DLD1 (cell line): ENCODE data around the gene SRPK3.

Experiments used
- in situ Hi-C: cut with HindIII; loops from 2 replicates; pipeline ENCODE4 v1.10.0; 2017; ENCODE audit warnings: low sequenced_read_pairs

SRPK3 gene

DNA sequence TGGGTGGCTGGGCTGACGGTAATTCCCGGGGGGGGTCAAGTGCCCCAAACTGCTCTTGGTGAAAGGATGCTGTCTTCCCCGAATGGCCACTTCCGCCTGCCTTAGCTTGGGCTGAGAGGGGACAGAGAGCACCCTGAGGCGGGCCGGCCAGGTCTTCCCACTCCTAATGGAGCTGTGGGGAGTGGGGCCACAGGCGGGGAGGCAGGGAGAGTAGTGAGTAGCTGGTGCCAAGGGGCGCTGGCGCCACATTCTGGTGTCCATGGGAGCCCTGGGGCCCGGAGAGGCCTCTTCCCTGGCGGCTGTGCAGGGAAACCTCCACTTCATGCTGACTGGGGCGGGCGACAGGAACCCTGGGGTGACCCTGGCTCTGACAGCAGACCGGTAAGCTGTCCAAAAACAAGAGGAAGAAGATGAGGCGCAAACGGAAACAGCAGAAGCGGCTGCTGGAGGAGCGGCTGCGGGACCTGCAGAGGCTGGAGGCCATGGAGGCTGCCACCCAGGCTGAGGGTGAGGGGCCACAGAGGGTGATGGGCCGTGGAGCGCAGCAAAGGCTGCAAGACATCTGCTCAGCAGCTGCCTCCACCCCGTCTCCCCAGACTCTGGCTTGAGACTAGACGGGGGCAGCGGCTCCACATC is 2.7 kb downstream of the SRPK3 start:
- in situ Hi-C loops: no loop called here

DNA sequence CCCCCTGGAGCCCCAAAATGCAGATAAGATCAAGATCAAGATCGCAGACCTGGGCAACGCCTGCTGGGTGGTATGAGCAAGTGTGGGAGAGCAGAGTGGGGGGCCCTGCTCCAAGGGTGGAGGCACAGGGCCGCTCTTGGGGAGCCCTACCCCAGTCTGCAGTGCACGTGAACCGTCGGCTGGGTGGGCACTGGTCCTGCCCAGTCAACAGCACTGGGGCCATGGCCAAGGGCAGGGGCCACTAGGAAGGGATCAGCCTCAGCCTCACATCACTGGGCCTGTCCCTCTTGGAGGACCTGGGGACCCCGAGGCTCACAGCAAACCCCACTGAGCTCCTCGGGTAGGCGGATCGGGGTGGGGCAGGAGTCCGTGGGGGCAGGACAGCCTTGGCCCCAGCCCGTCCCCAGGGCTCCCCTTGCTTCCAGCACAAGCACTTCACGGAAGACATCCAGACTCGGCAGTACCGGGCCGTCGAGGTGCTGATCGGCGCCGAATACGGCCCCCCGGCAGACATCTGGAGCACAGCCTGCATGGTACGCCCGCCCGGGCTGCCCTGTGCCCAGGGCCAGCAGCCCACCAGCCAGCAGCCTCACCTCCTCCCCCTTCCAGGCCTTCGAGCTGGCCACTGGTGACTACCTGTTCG is 3.6 kb downstream of the SRPK3 start:
- in situ Hi-C loops: no loop called here

DNA sequence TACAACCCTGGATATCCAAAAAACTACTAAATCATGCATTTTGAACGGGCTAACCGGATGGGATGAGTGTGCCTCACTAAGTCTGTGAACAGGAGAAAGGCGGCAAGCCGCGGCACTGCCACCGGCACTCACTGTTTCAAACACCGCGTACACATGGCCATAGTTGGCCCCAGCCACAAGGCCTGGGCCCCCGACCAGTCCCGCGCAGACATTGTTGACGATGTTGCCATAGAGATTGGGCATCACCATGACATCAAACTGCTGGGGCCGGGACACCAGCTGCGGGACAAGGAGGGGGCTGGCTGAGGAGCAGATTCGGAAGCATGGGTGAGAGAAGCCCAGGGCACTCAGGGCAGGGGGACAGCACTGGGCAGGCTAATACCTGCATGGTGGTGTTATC is 5.8 kb downstream of the SRPK3 start:
- in situ Hi-C loops: no loop called here

DNA sequence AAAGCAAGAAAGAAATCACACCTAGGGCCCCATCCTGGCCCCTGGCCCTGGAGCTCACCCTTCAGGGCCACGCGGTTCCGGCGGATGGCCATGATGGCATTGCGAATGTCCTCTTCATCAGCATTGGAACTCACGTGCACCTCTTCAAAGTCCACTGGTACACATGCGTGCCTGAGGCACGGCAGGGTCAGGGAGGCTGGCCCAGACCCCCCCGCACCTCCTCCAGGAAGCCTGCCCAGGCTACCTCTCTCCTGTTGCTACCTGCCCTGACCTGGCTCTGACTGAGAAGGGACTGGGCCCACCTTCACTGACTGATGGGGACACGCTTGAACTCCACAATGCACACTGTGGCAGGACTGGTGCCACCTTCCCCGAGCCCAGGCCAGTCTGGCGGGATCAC is 8.8 kb downstream of the SRPK3 start:
- in situ Hi-C loops: no loop called here

DNA sequence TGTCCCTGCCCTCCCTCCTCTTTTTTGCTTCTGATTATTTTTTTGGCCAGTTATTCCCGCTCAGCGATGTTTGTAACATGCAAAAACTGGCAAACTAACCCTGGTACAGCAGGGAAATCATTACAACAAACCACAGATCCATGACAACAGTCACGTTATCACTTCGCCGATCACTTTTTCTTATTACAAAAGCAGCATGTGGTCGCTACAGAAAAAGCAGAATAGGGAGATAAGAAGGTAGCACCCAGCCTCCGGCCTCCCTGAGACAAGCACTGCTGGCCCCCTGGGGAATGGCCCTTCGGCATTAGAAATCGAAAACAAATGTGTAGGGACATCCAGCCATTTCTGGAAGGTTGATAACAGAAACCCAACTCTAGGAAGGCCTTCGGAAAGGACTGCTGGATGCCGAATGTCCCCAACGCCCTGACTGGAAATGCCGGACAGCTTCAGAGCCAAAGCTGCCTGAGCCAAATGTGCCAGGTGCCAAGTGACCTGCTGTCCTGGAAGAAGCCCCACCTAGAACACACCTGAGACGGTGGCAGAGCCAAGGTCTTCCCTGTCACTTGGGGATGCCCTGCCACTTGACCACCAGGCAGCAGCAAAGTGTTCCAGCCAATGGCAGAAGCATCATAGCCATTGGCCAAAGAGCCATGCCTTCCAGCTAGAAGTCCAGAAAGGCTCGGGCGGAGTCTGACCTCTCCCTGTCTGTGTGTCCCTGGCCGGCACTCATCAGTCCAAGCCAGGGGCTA is 10.4 kb downstream of the SRPK3 start:
- in situ Hi-C loops: no loop called here

DNA sequence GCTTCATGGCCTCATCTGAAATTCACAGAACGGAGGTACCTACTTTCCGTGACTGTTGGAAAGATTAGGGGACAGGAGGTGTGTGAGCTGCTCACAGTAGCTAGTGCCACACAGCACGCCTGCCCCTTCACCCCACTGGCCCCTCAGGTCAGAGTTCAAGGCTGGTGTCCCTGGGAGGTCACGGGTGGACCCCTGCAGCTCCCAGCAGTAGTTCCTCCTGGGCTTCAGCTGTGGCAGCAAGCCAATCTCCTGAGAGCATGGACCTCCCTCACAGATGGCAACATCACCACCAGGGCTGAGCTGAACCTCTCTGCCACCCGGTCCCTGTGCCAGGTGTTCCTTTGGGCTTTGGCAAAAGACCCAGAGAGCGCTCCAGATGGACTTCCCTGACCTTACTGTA is 11.5 kb downstream of the SRPK3 start:
- in situ Hi-C loops: no loop called here

DNA sequence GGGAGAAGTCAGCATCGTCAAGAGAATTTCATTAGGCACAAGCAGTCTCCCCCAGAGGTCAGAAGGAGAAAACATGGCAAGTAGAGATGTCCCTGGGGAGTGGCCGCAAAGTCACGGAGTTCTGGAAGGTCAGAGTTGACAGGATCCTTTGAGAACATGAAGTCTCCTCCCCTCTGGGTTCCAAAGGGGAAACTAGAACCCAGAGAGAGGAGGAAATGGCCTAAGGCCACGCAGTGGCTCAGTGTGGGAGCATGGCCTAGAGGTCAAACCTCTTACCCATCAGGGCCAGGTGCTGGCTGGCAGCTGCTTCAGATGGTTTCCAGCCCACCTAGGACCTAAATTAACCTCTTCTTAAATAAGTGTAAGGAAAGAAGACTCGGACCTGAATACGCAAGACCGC is 12.4 kb downstream of the SRPK3 start:
- in situ Hi-C loops: no loop called here

DNA sequence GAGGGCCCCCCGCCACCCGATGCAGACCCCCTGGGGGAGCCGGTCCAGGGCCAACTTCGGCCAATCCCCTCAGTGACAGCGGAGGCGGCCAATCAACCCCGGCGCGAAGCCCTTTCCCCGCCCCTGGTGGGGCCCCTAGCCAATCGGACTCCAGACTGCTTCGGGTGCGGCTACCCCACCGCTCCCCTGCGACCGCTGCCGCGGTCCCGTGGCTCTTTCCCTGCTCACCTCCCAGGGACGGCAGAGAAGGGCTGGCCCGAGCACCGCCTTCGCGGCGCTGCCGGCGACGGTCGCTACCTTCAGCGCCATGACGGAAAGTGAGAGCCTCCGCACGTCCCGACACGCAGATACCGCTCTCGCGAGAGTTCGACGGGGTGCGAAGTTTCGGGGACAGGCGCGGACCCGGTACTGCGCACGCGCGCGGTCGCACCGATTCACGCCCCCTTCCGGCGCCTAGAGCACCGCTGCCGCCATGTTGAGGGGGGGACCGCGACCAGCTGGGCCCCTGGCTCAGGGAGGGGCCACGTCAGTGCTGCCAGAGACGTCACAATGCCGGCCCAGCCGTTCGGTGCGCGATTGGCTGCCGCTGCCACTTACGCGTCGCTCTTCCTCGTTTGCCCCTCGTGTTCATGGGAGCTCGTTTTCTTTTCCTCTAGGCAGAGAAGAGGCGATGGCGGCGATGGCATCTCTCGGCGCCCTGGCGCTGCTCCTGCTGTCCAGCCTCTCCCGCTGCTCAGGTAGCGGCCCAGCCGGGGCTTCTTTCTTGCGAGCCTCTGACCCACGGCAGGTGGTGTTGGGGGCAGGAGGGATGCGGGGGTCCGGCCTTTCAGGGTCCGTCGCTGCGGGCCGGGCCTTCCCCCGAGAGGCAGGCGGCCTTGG is 13.4 kb downstream of the SRPK3 start, which contains the start of the genes IDH3G and SSR4:
TSS of gene IDH3G (minus strand) at position 358 of the 879 bp plus-strand sequence. CDS start at position 309, 49 bp downstream.
TSS of gene SSR4 (plus strand) at position 651 of the 879 bp plus-strand sequence. CDS start at position 671, 20 bp downstream.
- in situ Hi-C loops: no loop called here

DNA sequence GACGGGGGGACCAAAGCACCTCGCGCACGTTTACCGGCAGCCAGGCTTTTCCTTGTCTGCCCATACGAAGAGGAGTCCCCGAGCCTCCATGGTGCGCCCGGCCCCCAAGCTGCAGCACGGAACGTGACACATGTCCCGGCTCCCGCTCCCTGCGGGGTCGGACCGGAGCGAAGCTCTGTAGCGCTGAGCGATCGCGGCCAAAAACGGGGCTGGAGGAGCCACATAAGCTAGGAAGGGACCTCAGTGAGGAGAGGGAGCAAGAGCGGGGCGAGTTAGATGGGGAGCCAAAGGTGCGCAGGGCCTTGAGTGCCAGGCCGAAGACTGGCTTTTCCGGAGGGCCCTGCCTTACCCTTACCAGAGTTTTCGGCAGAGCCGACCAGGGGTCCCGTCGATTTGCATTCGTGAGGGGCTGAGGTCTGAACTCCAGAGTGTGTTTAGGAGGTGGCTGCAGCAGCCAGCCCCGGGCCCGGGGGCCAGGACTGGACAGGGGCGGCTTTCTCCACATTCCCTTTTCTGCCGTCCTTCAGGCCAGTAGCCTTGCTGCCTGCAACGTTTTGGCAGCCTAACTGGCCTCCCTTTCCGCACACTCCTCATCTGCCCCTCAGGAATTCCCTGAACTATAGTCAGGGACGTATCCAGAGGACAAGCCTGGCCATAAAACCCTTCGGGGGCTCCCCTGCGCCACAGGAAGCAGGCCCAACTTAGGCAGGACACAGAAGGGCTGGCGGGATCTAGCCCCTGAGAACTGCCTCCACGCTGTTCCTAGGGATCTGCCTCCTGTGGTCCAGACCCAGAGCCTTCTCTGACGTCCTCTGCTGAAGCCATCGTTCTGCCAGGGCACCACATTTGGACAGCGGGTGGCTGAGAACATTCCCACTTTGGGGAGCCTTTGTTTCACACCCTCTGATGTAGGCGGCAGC is 14.3 kb downstream of the SRPK3 start:
- in situ Hi-C loops: no loop called here

DNA sequence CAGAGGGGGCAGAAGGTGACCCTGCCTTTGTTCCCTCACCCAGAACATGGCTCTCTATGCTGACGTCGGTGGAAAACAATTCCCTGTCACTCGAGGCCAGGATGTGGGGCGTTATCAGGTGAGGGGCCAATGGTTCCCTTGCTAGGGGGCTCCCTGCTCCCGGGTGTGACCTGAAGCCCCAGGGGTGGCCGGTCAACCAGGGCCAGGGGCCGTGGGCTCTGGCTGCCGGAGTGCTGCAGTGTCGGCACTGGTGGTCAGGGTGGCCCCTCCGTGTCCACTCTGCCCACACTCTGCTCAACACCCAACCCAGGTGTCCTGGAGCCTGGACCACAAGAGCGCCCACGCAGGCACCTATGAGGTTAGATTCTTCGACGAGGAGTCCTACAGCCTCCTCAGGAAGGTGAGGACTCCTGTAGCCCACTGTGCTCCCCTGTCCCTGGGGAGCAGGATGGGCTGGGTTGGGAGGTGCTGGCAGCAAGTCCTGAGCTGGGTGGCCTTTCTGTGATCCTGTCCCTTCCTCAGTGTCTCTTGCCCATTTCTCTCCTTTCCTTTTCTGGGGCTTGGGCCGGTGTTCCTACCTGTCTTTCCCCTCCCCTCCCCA is 16.7 kb downstream of the SRPK3 start:
- in situ Hi-C loops: no loop called here

DNA sequence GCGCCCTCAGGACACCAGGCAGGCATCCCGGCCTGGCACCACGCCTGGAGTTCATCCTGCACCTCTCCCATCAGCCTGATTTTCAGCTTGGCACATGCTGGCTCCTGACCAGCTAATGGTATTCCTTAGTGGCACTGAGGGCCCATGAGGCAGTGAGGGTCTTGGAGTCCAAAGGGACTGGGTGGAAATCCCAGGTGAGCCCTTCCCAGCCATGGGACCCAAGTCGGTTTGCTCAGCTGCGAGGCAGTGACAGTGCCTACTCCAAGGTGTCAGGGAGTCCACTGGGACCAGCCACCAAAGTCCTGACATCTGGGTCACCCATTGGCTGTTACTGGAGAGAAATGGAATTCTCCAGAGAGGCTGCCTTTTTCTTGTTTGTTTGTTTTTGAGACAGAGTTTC is 18.5 kb downstream of the SRPK3 start:
- in situ Hi-C loops: no loop called here

DNA sequence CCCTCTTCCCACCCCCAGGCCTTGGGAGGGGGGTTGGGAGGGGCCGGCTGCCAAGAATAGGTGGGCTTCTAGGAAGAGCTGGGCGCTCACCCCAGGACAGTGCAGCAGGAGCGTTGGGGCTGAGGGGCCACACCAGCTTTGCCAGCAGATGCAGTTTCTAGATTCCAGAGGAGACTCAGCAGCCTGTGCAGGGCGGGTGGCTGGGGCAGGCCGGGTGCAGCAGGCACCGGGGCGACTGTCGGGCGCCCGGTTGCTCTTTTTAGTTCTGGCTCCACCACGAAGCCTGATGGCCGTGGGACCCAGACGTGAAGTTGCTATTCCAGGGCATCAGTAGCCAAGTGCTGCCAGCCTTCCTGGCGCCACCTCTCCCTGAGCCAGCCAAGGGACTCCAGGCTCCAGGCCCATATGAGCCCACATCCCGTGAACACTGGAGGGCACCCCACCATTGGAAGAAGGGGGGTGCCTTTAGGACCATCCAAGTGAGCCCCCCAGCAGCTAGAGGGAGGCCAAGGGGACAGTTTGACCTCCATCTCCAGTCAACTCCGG is 19.4 kb downstream of the SRPK3 start:
- in situ Hi-C loops: no loop called here

DNA sequence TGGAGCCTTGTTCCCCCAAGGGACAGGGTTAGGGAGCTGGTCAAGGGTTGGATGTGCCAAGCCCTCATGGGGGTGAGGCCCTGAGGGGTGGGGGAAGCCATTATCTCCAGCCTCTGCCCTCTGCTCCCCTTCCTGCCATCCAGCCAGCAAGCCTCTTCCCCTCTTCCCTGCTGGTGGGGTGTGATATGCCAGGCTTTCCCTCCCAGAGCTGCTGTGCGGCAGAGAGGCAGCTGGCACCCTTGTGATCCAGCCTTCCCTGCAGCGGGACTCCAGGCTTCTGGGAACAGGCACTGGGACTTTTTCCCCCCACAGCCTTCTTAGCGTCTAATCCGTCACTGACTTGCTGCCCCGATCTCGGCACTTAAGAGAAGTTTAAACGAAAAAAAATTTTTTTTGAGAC is 19.9 kb downstream of the SRPK3 start:
- in situ Hi-C loops: no loop called here

DNA sequence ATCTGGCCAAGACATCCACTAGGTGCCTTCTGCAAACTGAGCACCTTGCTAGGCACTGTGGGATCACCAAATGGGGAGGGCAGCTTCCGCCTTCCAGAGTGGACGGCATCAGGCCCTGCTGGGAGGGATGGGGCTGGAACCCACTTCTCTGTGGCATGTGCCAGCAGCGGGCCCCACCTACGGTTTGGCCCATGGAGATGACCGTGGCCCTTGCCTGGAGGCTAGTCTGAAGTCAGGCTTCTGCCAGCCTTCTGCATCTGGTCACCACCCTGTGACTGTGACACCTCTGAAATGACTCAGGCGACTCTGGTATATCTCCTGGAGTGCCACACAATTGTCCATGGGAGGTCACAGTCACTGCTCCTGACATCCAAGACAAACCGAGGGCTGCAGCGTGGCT is 20.8 kb downstream of the SRPK3 start:
- in situ Hi-C loops: no loop called here

DNA sequence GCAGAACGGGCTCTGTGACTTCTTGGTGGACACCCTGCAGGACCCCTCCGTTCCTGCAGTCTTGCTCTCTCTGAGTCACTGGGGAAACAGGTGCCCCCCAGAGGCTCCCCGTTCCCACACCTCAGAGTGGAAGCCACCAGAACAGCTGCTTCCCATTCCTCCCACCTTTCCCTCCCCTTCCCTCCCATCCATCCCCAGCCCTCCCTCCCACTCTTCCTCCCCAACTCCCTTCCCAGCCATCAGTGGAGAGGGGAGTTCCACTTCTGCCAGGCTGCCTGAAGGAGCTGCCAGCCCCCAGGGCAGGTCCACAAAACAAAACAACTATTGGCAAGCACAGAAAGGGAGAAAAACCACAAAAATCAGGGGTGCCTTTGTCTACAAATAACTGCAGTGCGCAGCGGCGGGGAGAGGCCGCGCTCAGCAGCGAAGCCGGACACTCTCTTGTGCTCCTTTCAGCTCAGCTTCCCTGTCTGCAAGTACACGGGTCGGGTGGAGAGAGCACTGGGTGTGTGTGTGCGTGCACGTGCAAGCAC is 21.7 kb downstream of the SRPK3 start:
- in situ Hi-C loops: no loop called here

DNA sequence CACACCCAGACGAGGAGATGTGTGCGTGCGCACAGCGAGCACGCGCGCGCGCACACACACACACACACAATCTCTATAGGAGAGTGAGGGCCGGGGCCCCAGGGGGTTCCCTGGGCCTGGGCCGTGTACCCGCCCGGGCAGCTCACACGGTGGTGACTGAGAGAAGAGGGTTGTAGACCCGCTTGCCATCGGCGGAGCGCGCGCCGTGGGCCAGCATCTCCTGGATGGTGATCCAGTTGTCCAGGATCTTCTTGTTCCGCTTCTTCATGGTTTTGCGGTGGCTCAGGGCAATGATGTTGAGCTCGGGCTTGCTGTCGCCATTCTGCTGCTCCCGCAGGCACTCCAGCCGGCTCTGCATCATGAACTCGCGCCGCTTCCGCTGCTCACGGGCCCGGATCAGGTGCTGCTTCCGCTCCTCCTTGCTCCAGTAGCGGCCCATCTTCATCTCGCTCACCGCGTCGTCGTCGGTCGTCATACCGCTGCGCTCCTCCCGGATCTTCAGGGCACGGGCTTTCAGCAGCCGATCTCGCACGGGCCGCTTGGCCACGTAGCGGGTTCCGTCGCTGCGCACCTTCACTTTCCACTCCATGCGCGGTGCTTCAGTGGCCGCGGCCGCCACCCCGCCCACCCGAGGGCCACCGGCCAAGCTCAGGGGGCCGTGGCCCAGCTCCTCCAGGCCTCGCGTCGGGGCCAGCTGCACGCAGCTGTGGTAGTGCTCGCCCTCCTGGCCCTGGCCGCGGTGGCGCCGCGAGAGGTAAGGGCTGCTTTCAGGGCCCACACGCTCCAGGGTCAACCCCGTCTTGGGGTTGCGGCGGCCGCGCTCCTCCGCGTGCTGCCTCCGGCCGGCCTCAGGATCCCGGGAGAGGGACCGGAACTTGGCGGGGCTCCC is 22.6 kb downstream of the SRPK3 start:
- in situ Hi-C loops: no loop called here

DNA sequence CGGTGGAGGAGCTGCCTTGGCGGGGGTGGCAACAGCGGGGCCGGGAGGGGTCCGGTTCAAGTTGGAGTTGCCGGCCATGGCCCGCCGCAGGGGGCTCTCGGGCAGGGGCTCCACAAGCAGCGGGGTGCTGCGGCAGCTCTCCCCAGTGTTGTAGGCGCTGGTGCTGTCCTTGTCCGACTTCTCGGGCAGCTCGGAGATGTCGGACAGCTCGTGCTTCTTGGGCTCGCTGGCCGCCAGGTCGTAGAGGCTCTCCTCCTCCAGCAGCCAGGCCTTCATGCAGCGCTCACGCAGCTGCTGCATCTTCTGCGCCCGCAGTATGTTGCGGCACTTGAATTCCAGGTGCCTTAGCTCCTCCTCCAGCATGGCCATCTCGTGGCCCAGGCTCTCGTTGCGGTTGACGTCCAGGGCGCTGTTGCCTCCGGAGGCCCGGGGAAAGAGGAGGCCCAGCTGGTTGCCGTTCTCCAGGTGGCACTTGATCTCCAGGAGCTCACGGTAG is 23.3 kb downstream of the SRPK3 start:
- in situ Hi-C loops: no loop called here

DNA sequence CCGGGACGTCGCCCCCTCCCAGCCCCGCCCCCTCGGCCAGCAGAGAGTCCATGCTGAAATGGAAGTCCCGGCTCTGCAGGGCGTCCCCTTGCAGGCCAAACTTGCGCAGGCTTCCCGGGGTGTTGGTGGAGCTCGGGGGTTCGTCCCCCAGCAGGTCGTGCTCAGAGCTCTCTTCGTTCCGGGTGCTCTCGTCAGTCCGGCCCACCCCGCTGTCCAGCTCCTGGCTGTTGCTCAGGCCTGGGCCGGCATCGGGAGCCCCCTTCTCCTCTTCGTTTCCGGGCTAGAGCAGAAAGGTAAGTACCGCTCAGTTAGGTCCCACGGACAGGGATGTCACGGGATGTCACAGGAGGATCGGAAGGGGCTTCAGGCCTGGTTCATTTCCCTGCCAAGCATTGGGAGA is 23.8 kb downstream of the SRPK3 start:
- in situ Hi-C loops: no loop called here
